ENCODE data around the gene RPUSD2.
"Not testable (repeated sequence)": the region's sequence is repeated elsewhere in the genome, so short reads cannot be mapped to it uniquely, and the experiment has no call there.

RPUSD2 gene

GRCh38 chr15:40578892-40579291 lies 9.8 kb downstream of the RPUSD2 start:
- TF ChIP-seq, protein P1, sequence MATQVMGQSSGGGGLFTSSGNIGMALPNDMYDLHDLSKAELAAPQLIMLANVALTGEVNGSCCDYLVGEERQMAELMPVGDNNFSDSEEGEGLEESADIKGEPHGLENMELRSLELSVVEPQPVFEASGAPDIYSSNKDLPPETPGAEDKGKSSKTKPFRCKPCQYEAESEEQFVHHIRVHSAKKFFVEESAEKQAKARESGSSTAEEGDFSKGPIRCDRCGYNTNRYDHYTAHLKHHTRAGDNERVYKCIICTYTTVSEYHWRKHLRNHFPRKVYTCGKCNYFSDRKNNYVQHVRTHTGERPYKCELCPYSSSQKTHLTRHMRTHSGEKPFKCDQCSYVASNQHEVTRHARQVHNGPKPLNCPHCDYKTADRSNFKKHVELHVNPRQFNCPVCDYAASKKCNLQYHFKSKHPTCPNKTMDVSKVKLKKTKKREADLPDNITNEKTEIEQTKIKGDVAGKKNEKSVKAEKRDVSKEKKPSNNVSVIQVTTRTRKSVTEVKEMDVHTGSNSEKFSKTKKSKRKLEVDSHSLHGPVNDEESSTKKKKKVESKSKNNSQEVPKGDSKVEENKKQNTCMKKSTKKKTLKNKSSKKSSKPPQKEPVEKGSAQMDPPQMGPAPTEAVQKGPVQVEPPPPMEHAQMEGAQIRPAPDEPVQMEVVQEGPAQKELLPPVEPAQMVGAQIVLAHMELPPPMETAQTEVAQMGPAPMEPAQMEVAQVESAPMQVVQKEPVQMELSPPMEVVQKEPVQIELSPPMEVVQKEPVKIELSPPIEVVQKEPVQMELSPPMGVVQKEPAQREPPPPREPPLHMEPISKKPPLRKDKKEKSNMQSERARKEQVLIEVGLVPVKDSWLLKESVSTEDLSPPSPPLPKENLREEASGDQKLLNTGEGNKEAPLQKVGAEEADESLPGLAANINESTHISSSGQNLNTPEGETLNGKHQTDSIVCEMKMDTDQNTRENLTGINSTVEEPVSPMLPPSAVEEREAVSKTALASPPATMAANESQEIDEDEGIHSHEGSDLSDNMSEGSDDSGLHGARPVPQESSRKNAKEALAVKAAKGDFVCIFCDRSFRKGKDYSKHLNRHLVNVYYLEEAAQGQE (IDR thresholded peaks at IDR 0.05; ENCODE audit: insufficient replicate concordance, low read depth), result no peak
- TF ChIP-seq, protein P2, sequence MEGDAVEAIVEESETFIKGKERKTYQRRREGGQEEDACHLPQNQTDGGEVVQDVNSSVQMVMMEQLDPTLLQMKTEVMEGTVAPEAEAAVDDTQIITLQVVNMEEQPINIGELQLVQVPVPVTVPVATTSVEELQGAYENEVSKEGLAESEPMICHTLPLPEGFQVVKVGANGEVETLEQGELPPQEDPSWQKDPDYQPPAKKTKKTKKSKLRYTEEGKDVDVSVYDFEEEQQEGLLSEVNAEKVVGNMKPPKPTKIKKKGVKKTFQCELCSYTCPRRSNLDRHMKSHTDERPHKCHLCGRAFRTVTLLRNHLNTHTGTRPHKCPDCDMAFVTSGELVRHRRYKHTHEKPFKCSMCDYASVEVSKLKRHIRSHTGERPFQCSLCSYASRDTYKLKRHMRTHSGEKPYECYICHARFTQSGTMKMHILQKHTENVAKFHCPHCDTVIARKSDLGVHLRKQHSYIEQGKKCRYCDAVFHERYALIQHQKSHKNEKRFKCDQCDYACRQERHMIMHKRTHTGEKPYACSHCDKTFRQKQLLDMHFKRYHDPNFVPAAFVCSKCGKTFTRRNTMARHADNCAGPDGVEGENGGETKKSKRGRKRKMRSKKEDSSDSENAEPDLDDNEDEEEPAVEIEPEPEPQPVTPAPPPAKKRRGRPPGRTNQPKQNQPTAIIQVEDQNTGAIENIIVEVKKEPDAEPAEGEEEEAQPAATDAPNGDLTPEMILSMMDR (IDR thresholded peaks at IDR 0.05; ENCODE audit: insufficient read depth, low read length), result no peak
- TF ChIP-seq POLR2AphosphoS5 (IDR thresholded peaks at IDR 0.05; ENCODE audit: low read depth) (no peak), GABPA (IDR thresholded peaks at IDR 0.05; ENCODE audit: low read depth) (no peak), SPI1 (IDR thresholded peaks at IDR 0.05; ENCODE audit: borderline replicate concordance, low read depth) (no peak)
- no peak overlapping the region for H3K27ac ChIP-seq (replicated peaks)
- DNase-seq (ENCODE audit: low read depth in 1 of 2, low spot score in 1 of 2), result no peak
- H3K4me3 ChIP-seq (replicated peaks; ENCODE audit: insufficient read depth, low read length), result no peak overlapping the region
- no peaks in the 10 kb centered on the region for H3K27me3 ChIP-seq (ENCODE audit: insufficient read depth, poor library complexity, severe bottlenecking)

GRCh38 chr15:40581796-40582195 lies 12.7 kb downstream of the RPUSD2 start:
- H3K27ac ChIP-seq (replicated peaks); H3K27me3 ChIP-seq (ENCODE audit: insufficient read depth, poor library complexity, severe bottlenecking); H3K4me3 ChIP-seq (replicated peaks; ENCODE audit: insufficient read depth, low read length); DNase-seq (ENCODE audit: low read depth in 1 of 2, low spot score in 1 of 2): not testable (repeated sequence)

GRCh38 chr15:40582726-40583246 lies 13.7 kb downstream of the RPUSD2 start:
- H3K4me3 ChIP-seq (replicated peaks; ENCODE audit: insufficient read depth, low read length), result peak overlapping the region; percentile 31
- peak; percentile 36 to 49 for DNase-seq (ENCODE audit: low read depth in 1 of 2, low spot score in 1 of 2)
- 0 out of 2 replicates have a peak overlapping the region, but pooled peaks have one; percentile 17 for H3K27ac ChIP-seq (replicated peaks)
- no peaks in the 10 kb centered on the region for H3K27me3 ChIP-seq (ENCODE audit: insufficient read depth, poor library complexity, severe bottlenecking)
- TF ChIP-seq, protein P1 (IDR thresholded peaks at IDR 0.05; ENCODE audit: insufficient replicate concordance, low read depth), result no peak
- TF ChIP-seq GABPA (IDR thresholded peaks at IDR 0.05; ENCODE audit: low read depth) (no peak), POLR2AphosphoS5 (IDR thresholded peaks at IDR 0.05; ENCODE audit: low read depth) (no peak), SPI1 (IDR thresholded peaks at IDR 0.05; ENCODE audit: borderline replicate concordance, low read depth) (no peak)
- TF ChIP-seq, protein P2 (IDR thresholded peaks at IDR 0.05; ENCODE audit: insufficient read depth, low read length), result no peak

DNA sequence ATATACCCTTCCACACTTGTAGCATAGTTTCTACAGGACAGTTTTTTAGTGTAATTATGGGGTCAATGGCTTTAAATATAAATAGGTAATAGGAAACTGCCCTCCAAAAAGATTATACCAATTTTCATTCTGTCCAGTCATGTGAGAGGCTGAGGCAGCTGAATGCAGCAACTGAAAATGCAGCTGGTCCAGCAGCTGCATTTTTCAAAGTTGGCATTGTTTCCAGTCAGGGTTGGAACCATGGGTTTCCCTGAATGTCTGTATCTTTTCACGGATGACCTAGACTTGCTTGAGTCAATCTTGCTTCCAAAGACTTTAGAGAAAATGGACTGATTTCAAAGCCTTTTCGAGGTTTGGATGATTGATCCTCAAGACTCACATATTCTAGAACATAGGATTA lies 15.1 kb downstream of the RPUSD2 start:
- no peak for DNase-seq (ENCODE audit: low read depth in 1 of 2, low spot score in 1 of 2)
- Histone ChIP-seq H3K27me3 (ENCODE audit: insufficient read depth, poor library complexity, severe bottlenecking) (no peaks in the 10 kb centered on the region), H3K4me3 (replicated peaks; ENCODE audit: insufficient read depth, low read length) (no peak overlapping the region), H3K27ac (replicated peaks) (no peak overlapping the region)
- no peak for TF ChIP-seq GABPA (IDR thresholded peaks at IDR 0.05; ENCODE audit: low read depth)
- no peak for TF ChIP-seq POLR2AphosphoS5 (IDR thresholded peaks at IDR 0.05; ENCODE audit: low read depth)
- no peak for TF ChIP-seq SPI1 (IDR thresholded peaks at IDR 0.05; ENCODE audit: borderline replicate concordance, low read depth)
- TF ChIP-seq, protein P1 (IDR thresholded peaks at IDR 0.05; ENCODE audit: insufficient replicate concordance, low read depth), result no peak
- TF ChIP-seq, protein P2 (IDR thresholded peaks at IDR 0.05; ENCODE audit: insufficient read depth, low read length), result no peak
